HG03135 (cell line): ENCODE results near the gene SLC25A25.

Experiments used
- ATAC-seq: cut with Tn5 transposase; IDR thresholded peaks from one replicate; pipeline ENCODE4 v1.9.1; 2021; ENCODE audit warnings: mild to moderate bottlenecking, moderate library complexity; ENCODE audit not compliant: unreplicated experiment

Gene SLC25A25

GRCh38 chr9:128143525-128144238 is 75.7 kb downstream of the SLC25A25 start:
- no peak for ATAC-seq

GRCh38 chr9:128144239-128145181 is 76.5 kb downstream of the SLC25A25 start:
- no peak for ATAC-seq

GRCh38 chr9:128145536-128145935 is 77.5 kb downstream of the SLC25A25 start:
- no peak for ATAC-seq

DNA sequence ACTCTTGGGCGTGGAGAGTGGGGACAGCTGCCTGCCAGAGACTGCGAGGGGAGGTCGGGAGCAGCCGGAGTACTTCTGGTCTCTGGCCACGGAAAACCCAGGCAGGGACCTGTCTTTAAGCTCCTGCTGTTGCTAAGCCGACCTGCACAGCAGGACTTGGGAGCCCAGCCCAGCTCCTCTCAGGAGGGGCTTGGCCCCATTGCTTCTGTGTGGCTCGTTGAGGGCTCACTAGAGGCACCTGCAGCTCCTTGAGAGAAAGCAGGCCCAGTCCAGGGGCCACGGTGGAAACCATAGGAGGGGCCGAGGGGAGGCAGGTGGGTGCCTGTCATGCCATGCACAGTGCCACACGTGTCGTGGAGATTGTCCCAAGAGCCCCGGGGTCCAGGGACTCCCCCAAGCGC is 77.9 kb downstream of the SLC25A25 start:
- no peak for ATAC-seq

- ATAC-seq = no peak
Observed at GRCh38 chr9:128146591-128147120, 78.6 kb downstream of the SLC25A25 start.

DNA sequence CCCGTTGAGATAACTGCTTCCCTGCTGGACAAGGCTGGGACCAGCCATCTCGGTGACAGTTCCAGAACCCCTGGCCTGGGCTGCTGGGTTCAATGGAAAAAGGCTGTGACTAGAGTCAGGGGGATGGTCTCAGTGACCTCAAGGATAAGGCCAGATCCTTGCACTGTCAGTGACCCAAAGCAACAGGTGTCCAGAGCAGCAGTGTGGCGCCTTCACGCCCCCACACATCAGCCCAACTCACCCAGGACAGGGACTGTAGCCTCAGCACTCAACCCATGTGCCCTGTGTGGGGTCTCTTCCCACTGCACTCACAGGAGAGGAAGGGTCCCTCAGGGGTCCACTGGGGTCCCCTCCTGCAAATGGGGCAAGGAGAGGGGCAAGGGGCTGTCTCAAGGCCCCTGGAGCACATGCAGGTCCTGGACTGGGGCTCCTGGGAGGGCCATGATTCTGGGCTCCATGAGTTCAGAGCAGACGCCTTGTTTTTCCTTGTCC is 80.5 kb downstream of the SLC25A25 start:
- ATAC-seq = no peak

DNA sequence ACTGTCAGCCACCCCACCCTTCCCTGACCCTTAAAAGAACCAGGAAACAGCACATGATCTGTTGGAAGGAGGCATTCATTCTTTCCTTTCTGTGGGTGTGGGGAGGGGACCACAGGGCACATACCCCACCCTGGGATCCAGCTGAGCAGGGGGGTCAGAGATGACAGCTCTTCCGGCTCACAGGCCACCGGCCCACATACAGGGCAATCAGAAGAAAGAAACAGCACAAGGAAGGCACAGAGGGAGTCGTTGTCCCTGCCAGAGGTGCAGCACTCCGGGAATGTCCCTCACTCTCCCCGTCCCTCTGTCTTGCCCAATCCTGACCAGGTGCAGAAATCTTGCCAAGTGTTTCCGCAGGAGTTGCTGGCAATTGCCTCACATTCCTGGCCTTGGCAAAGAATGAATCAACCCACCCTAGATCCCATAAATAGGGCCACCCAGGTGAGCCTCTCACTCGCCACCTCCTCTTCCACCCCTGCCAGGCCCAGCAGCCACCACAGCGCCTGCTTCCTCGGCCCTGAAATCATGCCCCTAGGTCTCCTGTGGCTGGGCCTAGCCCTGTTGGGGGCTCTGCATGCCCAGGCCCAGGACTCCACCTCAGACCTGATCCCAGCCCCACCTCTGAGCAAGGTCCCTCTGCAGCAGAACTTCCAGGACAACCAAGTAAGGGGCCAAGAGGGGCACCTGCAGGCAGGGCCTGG is 81.1 kb downstream of the SLC25A25 start, which contains the start of gene LCN2:
TSS of gene LCN2 (plus strand) at position 453 of the 701 bp plus-strand sequence. CDS start at position 526, 73 bp downstream.
- no peak for ATAC-seq

DNA sequence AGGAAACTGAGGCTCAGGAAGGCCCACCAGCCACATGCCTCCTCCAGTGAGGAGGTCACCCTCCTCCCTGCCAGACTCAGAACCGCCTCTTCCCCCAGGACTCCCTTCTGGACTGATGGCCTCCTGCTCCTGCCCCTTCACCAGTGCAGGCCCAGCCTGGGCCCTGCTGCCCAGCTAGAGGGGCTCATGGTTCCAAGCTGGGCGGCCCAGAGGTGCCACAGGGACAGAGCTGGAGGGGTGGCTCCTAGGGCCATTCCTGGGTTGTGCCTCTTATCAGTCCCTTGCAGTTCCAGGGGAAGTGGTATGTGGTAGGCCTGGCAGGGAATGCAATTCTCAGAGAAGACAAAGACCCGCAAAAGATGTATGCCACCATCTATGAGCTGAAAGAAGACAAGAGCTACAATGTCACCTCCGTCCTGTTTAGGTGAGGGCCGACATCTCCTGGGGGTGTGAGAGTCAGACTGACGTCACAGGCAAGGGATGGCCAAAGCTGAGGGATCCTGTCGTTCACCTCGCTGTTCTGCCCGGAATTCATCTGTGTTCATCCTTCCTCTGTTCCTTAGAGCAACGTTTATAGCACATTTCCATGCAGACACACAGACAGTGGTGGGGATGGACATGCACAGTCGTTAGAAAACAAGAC is 82.0 kb downstream of the SLC25A25 start:
- no peak for ATAC-seq

DNA sequence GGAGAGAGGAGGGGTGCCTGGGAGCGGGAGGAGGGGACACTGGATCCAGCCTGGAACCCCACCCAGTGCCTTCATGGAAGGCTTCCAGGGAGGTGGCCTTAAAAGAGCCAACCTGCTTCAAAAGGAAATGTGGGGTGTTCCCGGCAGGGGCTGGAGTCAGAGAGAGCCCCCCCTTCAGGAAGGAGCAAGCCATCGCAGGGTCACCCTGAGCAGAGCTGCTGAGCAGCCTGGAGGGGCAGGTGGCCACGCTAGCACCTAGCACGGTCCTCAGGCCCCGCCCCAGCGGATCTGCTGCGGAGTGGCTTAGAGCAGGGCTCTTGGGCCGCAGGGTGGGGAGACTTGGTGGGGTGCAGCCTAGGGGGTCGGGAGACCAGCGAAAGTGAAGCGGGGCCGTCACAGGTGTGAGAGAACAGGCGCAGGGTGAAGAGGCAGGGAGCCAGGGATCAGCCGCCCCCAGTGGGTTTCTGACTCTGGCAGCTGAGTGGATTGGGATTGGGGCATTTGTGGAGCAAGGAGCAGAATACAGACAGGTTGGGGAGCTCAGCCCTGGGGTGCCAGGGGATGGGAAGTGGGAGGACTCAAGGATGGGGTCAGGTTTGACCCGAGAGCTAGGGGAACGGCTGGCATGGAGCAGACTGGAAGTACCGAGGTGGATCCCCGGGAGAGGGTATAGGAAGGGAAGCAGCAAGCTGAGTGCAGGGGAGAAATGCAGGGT is 82.7 kb downstream of the SLC25A25 start:
- no peak for ATAC-seq

DNA sequence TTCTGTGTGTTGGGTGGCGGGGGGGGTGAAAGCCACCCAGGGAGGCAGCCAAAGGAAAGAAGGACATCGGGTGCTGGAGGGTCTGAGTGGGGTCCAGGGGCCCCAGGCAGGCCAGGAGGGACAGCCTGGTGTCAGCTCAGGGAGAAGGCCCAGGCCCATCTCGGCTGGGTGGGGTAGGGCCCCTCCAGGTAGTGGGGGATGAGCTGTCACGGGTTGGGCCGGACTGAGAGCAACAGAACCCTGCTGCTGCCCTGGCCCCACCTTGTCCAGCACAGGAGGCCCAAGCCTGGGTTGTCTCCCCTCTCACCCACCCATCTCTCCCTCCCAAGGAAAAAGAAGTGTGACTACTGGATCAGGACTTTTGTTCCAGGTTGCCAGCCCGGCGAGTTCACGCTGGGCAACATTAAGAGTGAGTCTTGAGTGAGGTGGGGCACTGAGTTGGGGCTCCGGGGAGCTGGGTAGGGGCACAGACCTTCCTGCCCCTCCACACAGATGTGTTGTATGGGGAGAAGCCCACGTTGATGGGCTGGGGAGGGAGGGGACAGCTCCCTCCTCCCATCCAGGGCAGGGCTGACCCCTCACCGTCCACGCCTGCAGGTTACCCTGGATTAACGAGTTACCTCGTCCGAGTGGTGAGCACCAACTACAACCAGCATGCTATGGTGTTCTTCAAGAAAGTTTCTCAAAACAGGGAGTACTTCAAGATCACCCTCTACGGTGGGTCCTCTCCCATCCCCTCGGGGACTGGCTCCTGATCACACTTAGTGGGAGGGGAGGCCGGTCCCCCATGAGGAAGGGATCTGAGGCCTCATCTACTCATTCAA is 83.5 kb downstream of the SLC25A25 start:
- ATAC-seq = no peak

GRCh38 chr9:128152133-128153059 is 84.4 kb downstream of the SLC25A25 start:
- no peak for ATAC-seq

- ATAC-seq = no peak
Observed at GRCh38 chr9:128153060-128153946, 85.3 kb downstream of the SLC25A25 start.

DNA sequence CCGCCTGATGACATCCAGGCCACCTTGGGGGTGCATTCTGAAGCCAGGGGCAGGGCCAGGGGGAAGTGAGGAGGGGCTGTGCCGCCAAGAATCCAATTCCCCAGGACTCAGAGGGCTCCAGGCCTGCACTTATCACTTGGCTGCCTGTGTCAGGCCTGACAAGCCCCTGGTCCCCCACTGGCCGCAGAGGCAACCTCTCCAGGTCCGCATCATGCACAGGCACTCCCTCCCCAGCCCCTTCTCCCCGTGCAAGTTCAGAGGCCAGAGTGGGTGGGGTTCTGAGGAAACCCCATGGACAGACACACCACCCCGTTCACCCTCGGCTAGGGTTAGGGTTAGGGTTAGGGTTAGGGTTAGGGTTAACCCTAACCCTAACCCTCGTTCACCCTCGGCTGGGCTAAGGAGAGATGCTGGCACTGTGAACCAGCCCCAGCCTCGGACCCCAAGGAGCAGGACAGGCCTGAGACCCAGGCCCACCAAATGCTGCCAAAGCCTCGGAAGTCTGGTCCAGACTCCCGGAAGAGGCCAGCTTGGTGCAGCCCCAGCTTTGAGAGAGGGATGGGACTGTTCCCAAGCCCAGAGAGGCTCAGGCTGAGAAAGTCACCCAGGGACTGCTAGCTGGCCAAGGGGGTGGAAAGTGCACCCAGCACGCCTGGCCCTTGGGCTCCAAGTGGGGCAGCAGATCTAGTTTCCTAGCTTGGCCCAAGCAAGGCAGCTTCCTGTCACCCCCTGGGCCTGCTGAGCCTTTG is 86.1 kb downstream of the SLC25A25 start:
- no peak for ATAC-seq

DNA sequence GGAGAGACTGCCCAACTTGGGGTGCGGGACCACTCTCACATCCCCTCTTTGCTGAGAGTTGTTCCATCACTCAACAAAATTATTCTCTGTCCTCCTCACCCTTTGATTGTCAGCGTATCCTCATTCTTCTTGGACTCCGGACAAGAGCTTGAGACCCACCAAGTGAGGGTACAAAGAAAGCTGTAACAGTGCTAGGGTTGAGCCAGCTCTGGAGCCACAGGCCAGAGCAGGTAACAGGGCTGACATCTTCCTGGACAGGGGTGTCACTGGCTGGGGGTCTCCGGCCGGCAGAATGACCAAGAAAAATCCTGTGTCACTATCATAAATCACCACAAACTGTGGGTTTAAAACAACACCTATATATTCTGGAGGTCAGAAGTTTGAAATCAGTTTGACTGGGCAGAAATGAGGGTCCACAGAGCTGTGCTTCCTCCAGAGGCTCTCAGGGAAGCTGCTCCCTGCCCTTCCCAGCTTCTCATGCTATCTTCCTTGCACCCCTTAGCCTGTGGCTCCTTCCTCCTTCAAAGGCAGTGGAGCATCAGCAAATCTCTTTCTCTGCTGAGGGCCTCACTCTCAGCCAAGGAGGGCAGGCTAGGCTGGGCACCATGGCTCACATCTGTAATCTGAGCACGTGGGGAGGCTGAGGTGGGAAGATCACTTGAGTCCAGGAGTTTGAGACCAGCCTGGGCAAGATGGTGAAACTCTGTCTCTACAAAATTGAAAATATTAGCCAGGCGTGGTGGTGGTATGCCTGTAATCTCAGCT is 87.9 kb downstream of the SLC25A25 start:
- no peak for ATAC-seq
